ENCODE measurements around the gene UTP3. TPM values are rescaled to one million over a fixed set of nuclear protein-coding genes. Genes with fewer than 3 reads are reported as not detected.

Gene UTP3
- total and polyA plus RNA-seq, 2 donors (not counting 3 experiments of a cell fraction or from before 2014, with no cell fraction given) = 8.7 to 32.8 TPM

- no peak overlapping the region for H3K9ac ChIP-seq (replicated peaks; ENCODE audit: extremely low read depth, insufficient read depth, low read length)
Measured at GRCh38 chr4:70709611-70710205, 21.4 kb downstream of the UTP3 start.

GRCh38 chr4:70711599-70711998 is 23.3 kb downstream of the UTP3 start:
- FAIRE-seq = peak; percentile 26
- TF ChIP-seq FOS (IDR thresholded peaks at IDR 0.05; ENCODE audit: borderline replicate concordance, insufficient read depth, low read length) (no peak), MYC (IDR thresholded peaks at IDR 0.05; ENCODE audit: low read depth, low read length) (no peak), JUN (IDR thresholded peaks at IDR 0.05; ENCODE audit: borderline replicate concordance, insufficient read depth, insufficient read length, low read depth) (no peak), POLR2A (IDR thresholded peaks at IDR 0.05; ENCODE audit: low read depth, low read length) (no peak), GATA2 (IDR thresholded peaks at IDR 0.05; ENCODE audit: insufficient read depth, insufficient read length, low read depth, low read length) (no peak)
- TF ChIP-seq, protein P1, sequence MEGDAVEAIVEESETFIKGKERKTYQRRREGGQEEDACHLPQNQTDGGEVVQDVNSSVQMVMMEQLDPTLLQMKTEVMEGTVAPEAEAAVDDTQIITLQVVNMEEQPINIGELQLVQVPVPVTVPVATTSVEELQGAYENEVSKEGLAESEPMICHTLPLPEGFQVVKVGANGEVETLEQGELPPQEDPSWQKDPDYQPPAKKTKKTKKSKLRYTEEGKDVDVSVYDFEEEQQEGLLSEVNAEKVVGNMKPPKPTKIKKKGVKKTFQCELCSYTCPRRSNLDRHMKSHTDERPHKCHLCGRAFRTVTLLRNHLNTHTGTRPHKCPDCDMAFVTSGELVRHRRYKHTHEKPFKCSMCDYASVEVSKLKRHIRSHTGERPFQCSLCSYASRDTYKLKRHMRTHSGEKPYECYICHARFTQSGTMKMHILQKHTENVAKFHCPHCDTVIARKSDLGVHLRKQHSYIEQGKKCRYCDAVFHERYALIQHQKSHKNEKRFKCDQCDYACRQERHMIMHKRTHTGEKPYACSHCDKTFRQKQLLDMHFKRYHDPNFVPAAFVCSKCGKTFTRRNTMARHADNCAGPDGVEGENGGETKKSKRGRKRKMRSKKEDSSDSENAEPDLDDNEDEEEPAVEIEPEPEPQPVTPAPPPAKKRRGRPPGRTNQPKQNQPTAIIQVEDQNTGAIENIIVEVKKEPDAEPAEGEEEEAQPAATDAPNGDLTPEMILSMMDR (IDR thresholded peaks at IDR 0.05; ENCODE audit: extremely low read depth in 1 of 2, insufficient read depth in 1 of 2, low read depth in 1 of 2, low read length in 2 of 2) = no peak
- TF ChIP-seq, protein P2, sequence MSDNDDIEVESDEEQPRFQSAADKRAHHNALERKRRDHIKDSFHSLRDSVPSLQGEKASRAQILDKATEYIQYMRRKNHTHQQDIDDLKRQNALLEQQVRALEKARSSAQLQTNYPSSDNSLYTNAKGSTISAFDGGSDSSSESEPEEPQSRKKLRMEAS (IDR thresholded peaks at IDR 0.05; ENCODE audit: insufficient read depth, insufficient read length) = no peak
- no peak overlapping the region for H2AFZ ChIP-seq (ENCODE audit: low read depth, low read length)
- H3K36me3 ChIP-seq (ENCODE audit: control insufficient read depth in 2 of 2, extremely low read depth in 1 of 2, insufficient read depth in 2 of 2, low read length in 2 of 2) = no peaks in the 10 kb centered on the region
- H3K79me2 ChIP-seq (ENCODE audit: control insufficient read depth, insufficient read depth, low read length) = peaks cover 48% of the 10 kb centered on the region
- no peak overlapping the region for H3K4me2 ChIP-seq (ENCODE audit: insufficient read depth, low read length)
- H3K27me3 ChIP-seq (ENCODE audit: control insufficient read depth in 2 of 2, insufficient read depth in 2 of 2, low read length in 2 of 2) = no peaks in the 10 kb centered on the region
- no peak overlapping the region for H3K9ac ChIP-seq (replicated peaks; ENCODE audit: extremely low read depth, insufficient read depth, low read length)
- ChIA-PET CTCF (no interaction called here), POLR2A (no interaction called here)
- no peak overlapping the region for H3K4me3 ChIP-seq (replicated peaks in 1 of 3; ENCODE audit: insufficient read depth in 1 of 3, low read depth in 1 of 3, low read length in 3 of 3)
- no peaks in the 10 kb centered on the region for H4K20me1 ChIP-seq (replicated peaks; ENCODE audit: control insufficient read depth, extremely low read depth, insufficient read depth, low read length)
- BruUV-seq (replicated peaks) = no TSS peak
- H3K4me1 ChIP-seq (ENCODE audit: control insufficient read depth, extremely low read depth, insufficient read depth, low read length) = peaks cover 9% of the 10 kb centered on the region
- dilution Hi-C loops (cut with MboI; ENCODE audit: extremely low pct_ligation_motif_present, low sequenced_read_pairs) = no loop called here
- no peak overlapping the region for H3K27ac ChIP-seq (ENCODE audit: insufficient read depth, low read depth, low read length)
- intact Hi-C loops (cut with micrococcal nuclease) = no loop called here
- H3K9me3 ChIP-seq (replicated peaks; ENCODE audit: control insufficient read depth, insufficient read depth, low read length) = no peaks in the 10 kb centered on the region
- DNase-seq (ENCODE audit: low read depth, low spot score) = no peak
- H3K9me1 ChIP-seq (replicated peaks; ENCODE audit: control insufficient read depth, extremely low read depth, insufficient read depth, low read length) = no peaks in the 10 kb centered on the region

More at GRCh38 chr4:70709611-70710205, 21.4 kb downstream of the UTP3 start:
- TF ChIP-seq, protein P2 (IDR thresholded peaks at IDR 0.05; ENCODE audit: insufficient read depth, insufficient read length) = no peak
- TF ChIP-seq GATA2 (IDR thresholded peaks at IDR 0.05; ENCODE audit: insufficient read depth, insufficient read length, low read depth, low read length) = no peak
- H3K4me2 ChIP-seq (ENCODE audit: insufficient read depth, low read length) = no peak overlapping the region
- H4K20me1 ChIP-seq (replicated peaks; ENCODE audit: control insufficient read depth, extremely low read depth, insufficient read depth, low read length) = no peaks in the 10 kb centered on the region
- peaks cover 3% of the 10 kb centered on the region for H3K9me1 ChIP-seq (replicated peaks; ENCODE audit: control insufficient read depth, extremely low read depth, insufficient read depth, low read length)
- peaks cover 56% of the 10 kb centered on the region for H3K79me2 ChIP-seq (ENCODE audit: control insufficient read depth, insufficient read depth, low read length)
- FAIRE-seq (no peak), DNase-seq (ENCODE audit: low read depth, low spot score) (no peak)
- H3K27me3 ChIP-seq (ENCODE audit: control insufficient read depth in 2 of 2, insufficient read depth in 2 of 2, low read length in 2 of 2) = no peaks in the 10 kb centered on the region
- H3K4me3 ChIP-seq (replicated peaks in 1 of 3; ENCODE audit: insufficient read depth in 1 of 3, low read depth in 1 of 3, low read length in 3 of 3) = no peak overlapping the region
- ChIA-PET POLR2A (no interaction called here), CTCF (no interaction called here)
- H3K4me1 ChIP-seq (ENCODE audit: control insufficient read depth, extremely low read depth, insufficient read depth, low read length) = peaks cover 17% of the 10 kb centered on the region
- H3K27ac ChIP-seq (ENCODE audit: insufficient read depth, low read depth, low read length) = no peak overlapping the region
- no peaks in the 10 kb centered on the region for H3K36me3 ChIP-seq (ENCODE audit: control insufficient read depth in 2 of 2, extremely low read depth in 1 of 2, insufficient read depth in 2 of 2, low read length in 2 of 2)
- dilution Hi-C loops (cut with MboI; ENCODE audit: extremely low pct_ligation_motif_present, low sequenced_read_pairs) = no loop called here
- H3K9me3 ChIP-seq (replicated peaks; ENCODE audit: control insufficient read depth, insufficient read depth, low read length) = no peaks in the 10 kb centered on the region
- H2AFZ ChIP-seq (ENCODE audit: low read depth, low read length) = no peak overlapping the region
- BruUV-seq (replicated peaks) = no TSS peak
- intact Hi-C loops (cut with micrococcal nuclease) = loop anchor here (5.0 kb wide), 1 partner anchor 68 kb away; no protein-coding TSS in a partner anchor

All from endothelial cell of umbilical vein (primary cell).